ENCODE data around the gene ZIC2. TPM values are rescaled to one million over a fixed set of nuclear protein-coding genes. Genes with fewer than 3 reads are reported as not detected.

Gene ZIC2
- total RNA-seq, 1 donor from 2014 or later, result 21.9 TPM

DNA sequence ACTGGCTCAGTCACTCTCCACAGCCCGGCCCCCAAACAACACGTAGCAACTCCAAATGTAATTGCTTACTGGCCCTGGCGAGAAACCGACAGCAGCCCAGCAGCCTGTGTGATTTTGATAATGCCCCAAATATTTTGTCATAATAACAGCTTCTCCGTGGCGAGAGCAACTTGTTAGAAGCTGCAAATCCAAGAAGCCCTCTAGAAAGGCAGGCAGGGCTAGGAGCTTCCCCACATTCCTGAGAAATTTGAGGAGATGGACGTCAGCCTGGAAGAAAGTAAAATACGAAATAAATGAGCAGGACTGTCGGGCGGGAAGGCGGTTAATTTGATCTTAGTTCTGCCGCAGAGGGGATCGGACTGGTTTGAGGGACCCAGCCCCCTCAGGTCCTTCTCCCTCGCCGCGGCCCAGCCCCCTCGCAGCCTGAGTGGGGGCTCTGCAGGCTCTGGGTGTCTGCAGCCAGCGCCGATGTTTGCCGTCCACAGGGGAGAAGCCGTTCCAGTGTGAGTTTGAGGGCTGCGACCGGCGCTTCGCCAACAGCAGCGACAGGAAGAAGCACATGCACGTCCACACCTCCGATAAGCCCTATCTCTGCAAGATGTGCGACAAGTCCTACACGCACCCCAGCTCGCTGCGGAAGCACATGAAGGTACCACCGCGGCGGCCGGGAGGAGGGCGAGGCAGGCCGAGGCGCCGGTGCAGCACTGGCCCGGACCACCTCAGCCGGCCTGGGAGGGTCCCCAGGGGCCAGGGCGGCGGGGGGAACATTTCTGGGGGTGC, 3.1 kb downstream of the ZIC2 start:
- no peaks in the 10 kb centered on the region for H3K36me3 Mint-ChIP-seq (ENCODE audit: unreplicated experiment)
- peaks cover 16% of the 10 kb centered on the region for H3K9me3 Mint-ChIP-seq (ENCODE audit: unreplicated experiment)
- peaks cover 18% of the 10 kb centered on the region for H3K4me1 Mint-ChIP-seq (ENCODE audit: low read depth, unreplicated experiment)
- TF ChIP-seq CTCF (IDR thresholded peaks at IDR 0.05; ENCODE audit: partially characterized antibody, unreplicated experiment), result no peak
- peak; percentile 35 for DNase-seq
- peaks cover 41% of the 10 kb centered on the region for H3K27me3 Mint-ChIP-seq (ENCODE audit: unreplicated experiment)
- H3K4me3 Mint-ChIP-seq (ENCODE audit: unreplicated experiment), result peak overlapping the region; percentile 93
- no peak overlapping the region for H3K27ac Mint-ChIP-seq (ENCODE audit: unreplicated experiment)

DNA sequence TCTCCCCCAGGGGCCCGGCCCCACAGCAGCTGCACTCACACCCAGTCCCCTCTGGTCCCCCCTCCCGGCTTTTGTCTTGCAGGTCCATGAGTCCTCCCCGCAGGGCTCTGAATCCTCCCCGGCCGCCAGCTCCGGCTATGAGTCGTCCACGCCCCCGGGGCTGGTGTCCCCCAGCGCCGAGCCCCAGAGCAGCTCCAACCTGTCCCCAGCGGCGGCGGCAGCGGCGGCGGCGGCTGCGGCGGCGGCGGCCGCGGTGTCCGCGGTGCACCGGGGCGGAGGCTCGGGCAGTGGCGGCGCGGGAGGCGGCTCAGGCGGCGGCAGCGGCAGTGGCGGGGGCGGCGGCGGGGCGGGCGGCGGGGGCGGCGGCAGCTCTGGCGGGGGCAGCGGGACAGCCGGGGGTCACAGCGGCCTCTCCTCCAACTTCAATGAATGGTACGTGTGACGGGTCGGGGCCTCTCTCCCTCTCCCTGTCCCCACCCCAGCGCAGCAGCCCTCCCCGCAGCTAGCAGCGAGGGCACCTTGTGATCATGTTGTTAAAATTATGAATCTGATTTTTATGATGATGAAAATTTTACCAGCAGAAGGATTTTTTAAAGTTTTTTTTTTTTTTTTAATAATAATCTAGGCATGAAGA, 3.8 kb downstream of the ZIC2 start:
- Mint-ChIP-seq H3K4me1 (ENCODE audit: low read depth, unreplicated experiment) (peaks cover 18% of the 10 kb centered on the region), H3K36me3 (ENCODE audit: unreplicated experiment) (no peaks in the 10 kb centered on the region), H3K4me3 (ENCODE audit: unreplicated experiment) (peak overlapping the region; percentile 81), H3K27ac (ENCODE audit: unreplicated experiment) (no peak overlapping the region), H3K27me3 (ENCODE audit: unreplicated experiment) (peaks cover 47% of the 10 kb centered on the region), H3K9me3 (ENCODE audit: unreplicated experiment) (peaks cover 15% of the 10 kb centered on the region)
- DNase-seq, result peak; percentile 65
- TF ChIP-seq CTCF (IDR thresholded peaks at IDR 0.05; ENCODE audit: partially characterized antibody, unreplicated experiment), result no peak

DNA sequence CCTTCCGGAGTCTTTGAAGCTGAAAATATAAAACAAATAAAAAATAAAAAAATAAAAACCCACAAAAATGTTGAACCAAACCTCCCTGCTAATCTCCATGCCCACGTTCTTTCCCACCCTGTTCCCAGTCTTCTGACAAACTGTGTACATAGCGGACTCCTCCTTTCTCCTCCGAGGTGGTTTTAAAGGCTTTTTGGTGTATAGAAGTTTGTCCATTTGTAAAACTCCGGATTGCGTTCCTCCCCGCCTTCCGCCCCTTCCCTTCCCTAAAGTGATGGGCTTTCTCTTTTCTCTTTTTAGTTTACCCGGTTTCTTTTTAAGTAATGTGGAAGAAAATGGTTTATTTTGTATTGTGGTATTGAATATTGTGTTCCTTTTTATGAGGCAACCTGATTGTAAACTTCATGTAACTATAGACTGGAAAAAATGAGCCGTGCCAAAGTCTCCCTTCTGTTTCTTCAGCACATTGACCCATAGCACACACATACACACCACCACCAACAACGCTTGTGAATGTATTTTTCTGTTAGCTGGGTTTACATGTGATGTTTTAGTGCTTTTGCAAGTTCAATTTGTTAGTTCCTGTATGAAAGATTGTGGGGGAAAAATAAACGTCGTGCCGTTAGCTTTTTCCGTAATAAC, 4.4 kb downstream of the ZIC2 start:
- no peak for DNase-seq
- Mint-ChIP-seq H3K36me3 (ENCODE audit: unreplicated experiment) (no peaks in the 10 kb centered on the region), H3K27me3 (ENCODE audit: unreplicated experiment) (peaks cover 50% of the 10 kb centered on the region), H3K4me1 (ENCODE audit: low read depth, unreplicated experiment) (peaks cover 18% of the 10 kb centered on the region), H3K4me3 (ENCODE audit: unreplicated experiment) (peak overlapping the region; percentile 81), H3K9me3 (ENCODE audit: unreplicated experiment) (peaks cover 15% of the 10 kb centered on the region), H3K27ac (ENCODE audit: unreplicated experiment) (peak overlapping the region; percentile 35)
- no peak for TF ChIP-seq CTCF (IDR thresholded peaks at IDR 0.05; ENCODE audit: partially characterized antibody, unreplicated experiment)

GRCh38 chr13:99986741-99987140, 5.2 kb downstream of the ZIC2 start:
- Mint-ChIP-seq H3K36me3 (ENCODE audit: unreplicated experiment) (no peaks in the 10 kb centered on the region), H3K9me3 (ENCODE audit: unreplicated experiment) (peaks cover 15% of the 10 kb centered on the region), H3K27me3 (ENCODE audit: unreplicated experiment) (peaks cover 53% of the 10 kb centered on the region), H3K4me1 (ENCODE audit: low read depth, unreplicated experiment) (peaks cover 18% of the 10 kb centered on the region), H3K4me3 (ENCODE audit: unreplicated experiment) (no peak overlapping the region), H3K27ac (ENCODE audit: unreplicated experiment) (no peak overlapping the region)
- no peak for DNase-seq
- TF ChIP-seq CTCF (IDR thresholded peaks at IDR 0.05; ENCODE audit: partially characterized antibody, unreplicated experiment), result no peak
